GM23338 (cell line): ENCODE data around the gene TAF4. TPM values are rescaled to one million over a fixed set of nuclear protein-coding genes. Genes with fewer than 3 reads are reported as not detected.

Source experiments
- ATAC-seq: fragments of 200-7000 bp; cut with Tn5 transposase; 3 replicates; pipeline ENCODE4 v1.9.1; 2020
- DNase-seq: peaks from one replicate; pipeline ENCODE4 v3.0.0-alpha.2; 2015; ENCODE audit warnings: low spot score
- H2AFZ ChIP-seq: fragments of 200-600 bp; sonication (generic); 2 replicates; pipeline ENCODE4 v1.8.0; 2016; ENCODE audit warnings: antibody characterized with exemption, mild to moderate bottlenecking, moderate library complexity
- H3F3A ChIP-seq: fragments of 200-600 bp; sonication (generic); replicated peaks from 2 replicates; pipeline ENCODE4 v1.8.0; 2017; ENCODE audit warnings: antibody characterized with exemption, mixed run types, low read depth
- H3K27ac ChIP-seq: fragments of 200-600 bp; sonication (generic); 2 replicates; pipeline ENCODE4 v1.6.1; 2016; ENCODE audit warnings: low read depth
- H3K27me3 ChIP-seq: fragments of 200-600 bp; sonication (generic); 2 replicates; pipeline ENCODE4 v1.8.0; 2016; ENCODE audit warnings: mild to moderate bottlenecking, mixed run types, moderate library complexity; ENCODE audit not compliant: insufficient read depth
- H3K36me3 ChIP-seq: fragments of 200-600 bp; sonication (generic); 2 replicates; pipeline ENCODE4 v1.8.0; 2016; ENCODE audit warnings: mild to moderate bottlenecking; ENCODE audit not compliant: insufficient read depth
- H3K4me1 ChIP-seq: fragments of 200-600 bp; sonication (generic); 2 replicates; pipeline ENCODE4 v1.8.0; 2016; ENCODE audit warnings: mild to moderate bottlenecking, moderate library complexity; ENCODE audit not compliant: insufficient read depth
- H3K4me2 ChIP-seq: fragments of 200-600 bp; sonication (generic); 2 replicates; pipeline ENCODE4 v1.7.1; 2017; ENCODE audit warnings: mixed run types
- H3K4me3 ChIP-seq: fragments of 200-600 bp; sonication (generic); 2 replicates; pipeline ENCODE4 v1.6.1; 2016; ENCODE audit warnings: mixed run types
- H3K79me2 ChIP-seq: fragments of 200-600 bp; sonication (generic); replicated peaks from 2 replicates; pipeline ENCODE4 v1.8.0; 2017; ENCODE audit warnings: mild to moderate bottlenecking; ENCODE audit not compliant: insufficient read depth
- H3K9me2 ChIP-seq: fragments of 200-600 bp; sonication (generic); 2 replicates; pipeline ENCODE4 v1.8.0; 2017; ENCODE audit not compliant: insufficient read depth
- H4K20me1 ChIP-seq: fragments of 200-600 bp; sonication (generic); replicated peaks from 2 replicates; pipeline ENCODE4 v1.8.0; 2017; ENCODE audit warnings: mild to moderate bottlenecking; ENCODE audit not compliant: insufficient read depth
- H3K27ac Mint-ChIP-seq: 2 replicates; pipeline ENCODE4 v1.8.0; 2020; ENCODE audit warnings: inconsistent platforms, mild to moderate bottlenecking, moderate library complexity, mixed read lengths
- H3K27me3 Mint-ChIP-seq: 3 replicates; pipeline ENCODE4 v1.8.0; 2022; ENCODE audit warnings: low read depth, mild to moderate bottlenecking, moderate library complexity, mixed read lengths, inconsistent platforms; ENCODE audit not compliant: insufficient read depth, poor library complexity
- H3K36me3 Mint-ChIP-seq: 3 replicates; pipeline ENCODE4 v1.8.0; 2021; ENCODE audit warnings: low read depth, mild to moderate bottlenecking, inconsistent platforms, moderate library complexity, mixed read lengths
- H3K4me1 Mint-ChIP-seq: 3 replicates; pipeline ENCODE4 v1.8.0; 2020; ENCODE audit warnings: mild to moderate bottlenecking, inconsistent platforms, mixed read lengths
- H3K4me3 Mint-ChIP-seq: 3 replicates; pipeline ENCODE4 v1.8.0; 2021; ENCODE audit warnings: moderate library complexity, mild to moderate bottlenecking, inconsistent platforms, mixed read lengths
- H3K9me3 Mint-ChIP-seq: 3 replicates; pipeline ENCODE4 v1.8.0; 2020; ENCODE audit warnings: moderate library complexity, mild to moderate bottlenecking, inconsistent platforms, mixed read lengths
- CREB1 ChIP-seq: fragments of 250-450 bp; sonication (Bioruptor Pico); IDR thresholded peaks from 2 replicates; pipeline ENCODE4 v1.5.0; 2020; ENCODE audit warnings: low read depth, mild to moderate bottlenecking, moderate library complexity
- EZH2phosphoT487 ChIP-seq: fragments of 200-600 bp; sonication (generic); IDR thresholded peaks from one replicate; pipeline ENCODE4 v1.8.1; 2018; ENCODE audit warnings: antibody characterized with exemption; ENCODE audit not compliant: unreplicated experiment
- JUNB ChIP-seq: IDR thresholded peaks from one replicate; pipeline ENCODE4 v1.6.1; 2016; ENCODE audit warnings: antibody characterized with exemption; ENCODE audit not compliant: unreplicated experiment
- NANOG ChIP-seq: IDR thresholded peaks from 2 replicates; pipeline ENCODE4 v1.6.1; 2016; ENCODE audit warnings: antibody characterized with exemption, borderline replicate concordance
- POLR2AphosphoS5 ChIP-seq: IDR thresholded peaks from 2 replicates; pipeline ENCODE4 v1.6.1; 2016; ENCODE audit warnings: antibody characterized with exemption, low read depth
- STAT1 ChIP-seq: IDR thresholded peaks from one replicate; pipeline ENCODE4 v1.6.1; 2016; ENCODE audit warnings: antibody characterized with exemption; ENCODE audit not compliant: unreplicated experiment
- ZNF331 ChIP-seq: fragments of 250-450 bp; sonication (Bioruptor Pico); IDR thresholded peaks from 2 replicates; pipeline ENCODE4 v1.5.0; 2020; ENCODE audit warnings: low read depth, mild to moderate bottlenecking, moderate library complexity
- polyA plus RNA-seq: library from polyadenylated mRNA; unstranded; fragments of >200 nt; fragmentation: Nextera tagmentation; extraction: Ambion mirVana; gene quantifications from 2 replicates; pipeline ENCODE4 v1.2.1, GENCODE V29; 2016
- total RNA-seq: library from RNA; depleted of rRNA; stranded (reverse); fragments of >200 nt; shearing (Covaris generic); gene quantifications from 2 replicates; pipeline ENCODE4 v1.2.3, GENCODE V29; 2014
- TF ChIP-seq, protein P1 (sequence below): IDR thresholded peaks from one replicate; pipeline ENCODE4 v1.6.1; 2018; ENCODE audit warnings: antibody characterized with exemption; ENCODE audit not compliant: unreplicated experiment
- TF ChIP-seq, protein P2 (sequence below): IDR thresholded peaks from 2 replicates; pipeline ENCODE4 v1.6.1; 2016; ENCODE audit warnings: antibody characterized with exemption
- TF ChIP-seq, protein P3 (sequence below), 2 experiments: fragments of 200-600 bp in 1 of 2; sonication (generic) in 1 of 2; conservative IDR thresholded peaks; 2 replicates each; pipeline versions ENCODE4 v1.5.1 to v1.6.1; 2016 to 2017; ENCODE audit warnings: antibody characterized with exemption in 2 of 2, low read depth in 2 of 2, mild to moderate bottlenecking in 2 of 2, moderate library complexity in 1 of 2

The TAF4 gene
- total and polyA plus RNA-seq, 2 experiments from 2014 or later = 7.2 to 60.0 TPM

DNA sequence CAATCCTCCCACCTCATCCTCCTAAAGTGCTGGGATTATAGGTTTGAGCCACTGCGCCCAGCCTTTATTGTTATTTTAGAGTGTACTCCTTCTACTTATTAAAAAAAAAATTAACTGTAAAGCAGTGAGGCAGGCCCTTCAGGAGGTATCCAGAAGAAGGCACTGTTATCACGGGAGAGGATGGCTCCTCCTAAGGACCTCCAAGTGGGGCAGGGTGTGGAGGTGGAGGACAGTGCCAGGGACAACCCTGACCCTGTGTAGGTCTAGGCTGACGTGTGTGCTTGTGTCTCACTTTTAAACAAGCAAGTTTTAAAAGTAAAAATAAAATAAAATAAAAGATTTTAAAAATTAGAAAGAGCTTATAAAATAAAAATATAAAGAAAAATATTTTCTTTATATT lies 23.7 kb upstream of the TAF4 start (continued):
- TF ChIP-seq, protein P1, sequence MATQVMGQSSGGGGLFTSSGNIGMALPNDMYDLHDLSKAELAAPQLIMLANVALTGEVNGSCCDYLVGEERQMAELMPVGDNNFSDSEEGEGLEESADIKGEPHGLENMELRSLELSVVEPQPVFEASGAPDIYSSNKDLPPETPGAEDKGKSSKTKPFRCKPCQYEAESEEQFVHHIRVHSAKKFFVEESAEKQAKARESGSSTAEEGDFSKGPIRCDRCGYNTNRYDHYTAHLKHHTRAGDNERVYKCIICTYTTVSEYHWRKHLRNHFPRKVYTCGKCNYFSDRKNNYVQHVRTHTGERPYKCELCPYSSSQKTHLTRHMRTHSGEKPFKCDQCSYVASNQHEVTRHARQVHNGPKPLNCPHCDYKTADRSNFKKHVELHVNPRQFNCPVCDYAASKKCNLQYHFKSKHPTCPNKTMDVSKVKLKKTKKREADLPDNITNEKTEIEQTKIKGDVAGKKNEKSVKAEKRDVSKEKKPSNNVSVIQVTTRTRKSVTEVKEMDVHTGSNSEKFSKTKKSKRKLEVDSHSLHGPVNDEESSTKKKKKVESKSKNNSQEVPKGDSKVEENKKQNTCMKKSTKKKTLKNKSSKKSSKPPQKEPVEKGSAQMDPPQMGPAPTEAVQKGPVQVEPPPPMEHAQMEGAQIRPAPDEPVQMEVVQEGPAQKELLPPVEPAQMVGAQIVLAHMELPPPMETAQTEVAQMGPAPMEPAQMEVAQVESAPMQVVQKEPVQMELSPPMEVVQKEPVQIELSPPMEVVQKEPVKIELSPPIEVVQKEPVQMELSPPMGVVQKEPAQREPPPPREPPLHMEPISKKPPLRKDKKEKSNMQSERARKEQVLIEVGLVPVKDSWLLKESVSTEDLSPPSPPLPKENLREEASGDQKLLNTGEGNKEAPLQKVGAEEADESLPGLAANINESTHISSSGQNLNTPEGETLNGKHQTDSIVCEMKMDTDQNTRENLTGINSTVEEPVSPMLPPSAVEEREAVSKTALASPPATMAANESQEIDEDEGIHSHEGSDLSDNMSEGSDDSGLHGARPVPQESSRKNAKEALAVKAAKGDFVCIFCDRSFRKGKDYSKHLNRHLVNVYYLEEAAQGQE = no peak
- TF ChIP-seq POLR2AphosphoS5 = no peak
- TF ChIP-seq, protein P2, sequence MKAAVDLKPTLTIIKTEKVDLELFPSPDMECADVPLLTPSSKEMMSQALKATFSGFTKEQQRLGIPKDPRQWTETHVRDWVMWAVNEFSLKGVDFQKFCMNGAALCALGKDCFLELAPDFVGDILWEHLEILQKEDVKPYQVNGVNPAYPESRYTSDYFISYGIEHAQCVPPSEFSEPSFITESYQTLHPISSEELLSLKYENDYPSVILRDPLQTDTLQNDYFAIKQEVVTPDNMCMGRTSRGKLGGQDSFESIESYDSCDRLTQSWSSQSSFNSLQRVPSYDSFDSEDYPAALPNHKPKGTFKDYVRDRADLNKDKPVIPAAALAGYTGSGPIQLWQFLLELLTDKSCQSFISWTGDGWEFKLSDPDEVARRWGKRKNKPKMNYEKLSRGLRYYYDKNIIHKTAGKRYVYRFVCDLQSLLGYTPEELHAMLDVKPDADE = no peak
- no peak for TF ChIP-seq JUNB
- no peak for TF ChIP-seq EZH2phosphoT487
- TF ChIP-seq ZNF331 (CRISPR knock-in tag) = no peak

DNA sequence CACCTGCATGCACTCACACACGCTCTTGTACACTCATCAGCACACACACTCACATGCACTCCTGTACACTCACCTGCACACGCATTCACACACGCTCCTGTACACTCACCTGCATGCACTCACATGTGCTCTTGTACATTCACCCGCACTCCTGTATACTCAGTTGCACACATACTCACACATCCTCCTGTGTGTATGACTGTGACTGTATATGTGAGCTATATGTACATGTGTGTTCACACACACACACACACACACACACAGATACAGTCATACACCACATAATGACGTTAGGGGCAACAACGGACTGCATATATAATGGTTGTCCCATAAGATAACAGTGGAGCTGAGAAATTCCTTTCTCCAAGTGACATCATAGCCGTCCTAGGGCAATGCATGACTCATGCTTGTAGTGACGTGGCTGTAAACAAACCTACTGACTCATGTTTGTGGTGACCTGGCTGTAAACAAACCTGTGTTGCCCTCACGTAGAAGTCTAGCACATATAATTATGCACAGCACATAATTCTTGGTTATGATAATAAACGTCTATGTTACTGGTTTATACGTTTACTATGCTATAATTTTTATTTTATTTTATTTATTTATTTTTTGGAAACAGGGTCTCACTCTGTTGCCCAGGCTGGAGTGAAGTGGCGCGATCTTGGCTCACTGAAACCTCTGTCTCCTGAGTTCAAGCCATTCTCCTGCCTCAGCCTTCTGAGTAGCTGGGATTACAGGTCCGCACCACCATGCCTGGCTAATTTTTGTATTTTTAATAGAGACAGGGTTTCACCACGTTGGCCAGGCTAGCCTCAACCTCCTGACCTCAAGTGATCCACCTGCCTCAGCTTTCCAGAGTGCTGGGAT lies 22.8 kb upstream of the TAF4 start:
- no peaks in the 10 kb centered on the region for H4K20me1 ChIP-seq
- Mint-ChIP-seq H3K9me3 (no peaks in the 10 kb centered on the region), H3K27ac (no peak overlapping the region), H3K4me1 (no peaks in the 10 kb centered on the region), H3K4me3 (no peak overlapping the region), H3K36me3 (no peaks in the 10 kb centered on the region; the same call in 2 of the 3 replicates), H3K27me3 (peaks cover 5% of the 10 kb centered on the region)
- H3F3A ChIP-seq = no peaks in the 10 kb centered on the region
- H3K79me2 ChIP-seq = no peaks in the 10 kb centered on the region
- no peaks in the 10 kb centered on the region for H3K9me2 ChIP-seq
- DNase-seq = no peak
- ATAC-seq = no peak
- no peak overlapping the region for H2AFZ ChIP-seq
- H3K36me3 ChIP-seq = no peaks in the 10 kb centered on the region
- H3K27me3 ChIP-seq = no peaks in the 10 kb centered on the region
- H3K4me3 ChIP-seq = no peak overlapping the region
- H3K4me2 ChIP-seq = no peak overlapping the region
- TF ChIP-seq, protein P1 = no peak
- TF ChIP-seq, protein P2 = no peak
- no peak for TF ChIP-seq EZH2phosphoT487
- no peak for TF ChIP-seq STAT1
- TF ChIP-seq CREB1 (CRISPR knock-in tag) = no peak
- TF ChIP-seq POLR2AphosphoS5 = no peak
- no peak for TF ChIP-seq JUNB
- TF ChIP-seq, protein P3, sequence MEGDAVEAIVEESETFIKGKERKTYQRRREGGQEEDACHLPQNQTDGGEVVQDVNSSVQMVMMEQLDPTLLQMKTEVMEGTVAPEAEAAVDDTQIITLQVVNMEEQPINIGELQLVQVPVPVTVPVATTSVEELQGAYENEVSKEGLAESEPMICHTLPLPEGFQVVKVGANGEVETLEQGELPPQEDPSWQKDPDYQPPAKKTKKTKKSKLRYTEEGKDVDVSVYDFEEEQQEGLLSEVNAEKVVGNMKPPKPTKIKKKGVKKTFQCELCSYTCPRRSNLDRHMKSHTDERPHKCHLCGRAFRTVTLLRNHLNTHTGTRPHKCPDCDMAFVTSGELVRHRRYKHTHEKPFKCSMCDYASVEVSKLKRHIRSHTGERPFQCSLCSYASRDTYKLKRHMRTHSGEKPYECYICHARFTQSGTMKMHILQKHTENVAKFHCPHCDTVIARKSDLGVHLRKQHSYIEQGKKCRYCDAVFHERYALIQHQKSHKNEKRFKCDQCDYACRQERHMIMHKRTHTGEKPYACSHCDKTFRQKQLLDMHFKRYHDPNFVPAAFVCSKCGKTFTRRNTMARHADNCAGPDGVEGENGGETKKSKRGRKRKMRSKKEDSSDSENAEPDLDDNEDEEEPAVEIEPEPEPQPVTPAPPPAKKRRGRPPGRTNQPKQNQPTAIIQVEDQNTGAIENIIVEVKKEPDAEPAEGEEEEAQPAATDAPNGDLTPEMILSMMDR (conservative IDR thresholded peaks at IDR 0.05; ENCODE audit: low read depth in 2 of 2) = no peak
- TF ChIP-seq NANOG = no peak
- no peak overlapping the region for H3K27ac ChIP-seq
- H3K4me1 ChIP-seq = no peaks in the 10 kb centered on the region
